GM21528 (cell line): Measurements from ENCODE around the gene GPC4.

Experiments used
- ATAC-seq: cut with Tn5 transposase; IDR thresholded peaks from one replicate; pipeline ENCODE4 v1.9.1; 2021; ENCODE audit warnings: mild to moderate bottlenecking, moderate library complexity; ENCODE audit not compliant: unreplicated experiment, low FRiP score

The GPC4 gene

DNA sequence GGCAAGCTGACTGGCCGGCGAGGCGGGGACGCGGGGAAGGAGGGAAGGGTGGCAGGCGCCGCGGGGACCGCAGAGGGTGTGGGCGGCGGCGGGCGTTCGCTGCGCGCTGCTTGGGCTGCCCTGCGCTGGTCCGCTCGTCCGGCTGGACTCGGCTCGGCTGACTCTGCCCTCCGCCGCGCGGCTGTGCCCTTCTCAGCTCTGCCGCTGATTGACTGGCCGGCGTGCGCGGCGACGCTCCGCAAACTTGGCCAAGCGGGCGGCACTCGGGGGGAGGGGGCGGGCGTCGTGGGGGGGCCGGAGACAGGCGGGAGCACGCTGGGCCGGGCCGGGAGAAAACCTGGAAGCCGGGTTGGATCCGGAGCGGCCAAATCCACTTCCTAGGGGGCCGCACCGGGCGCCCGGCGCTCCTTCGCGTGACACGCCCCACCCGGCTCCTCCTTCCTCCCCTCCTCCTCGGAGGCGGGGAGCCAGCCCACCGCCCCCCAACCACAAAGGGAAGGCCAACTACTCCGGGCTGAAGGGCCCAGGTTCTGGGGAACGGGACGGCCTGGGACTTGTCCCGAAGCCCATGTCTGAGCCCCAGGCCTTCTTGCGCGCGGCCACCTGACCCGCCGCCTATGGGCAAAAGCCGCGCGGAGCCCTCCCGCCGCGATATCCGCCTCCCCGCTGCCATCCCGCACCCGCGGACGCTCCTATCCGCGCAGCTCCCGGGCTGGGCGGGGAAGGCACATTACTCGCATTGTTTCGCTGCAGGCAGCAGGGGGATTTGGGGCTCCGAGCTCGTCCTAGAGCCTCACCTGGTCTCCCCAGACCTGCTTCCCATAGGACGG is at the start of gene GPC4:
Gene GPC4, minus strand, starts transcription at position 214 of the 830 bp plus-strand sequence. CDS start 524 bp downstream, outside the sequence.
- ATAC-seq = no peak

DNA sequence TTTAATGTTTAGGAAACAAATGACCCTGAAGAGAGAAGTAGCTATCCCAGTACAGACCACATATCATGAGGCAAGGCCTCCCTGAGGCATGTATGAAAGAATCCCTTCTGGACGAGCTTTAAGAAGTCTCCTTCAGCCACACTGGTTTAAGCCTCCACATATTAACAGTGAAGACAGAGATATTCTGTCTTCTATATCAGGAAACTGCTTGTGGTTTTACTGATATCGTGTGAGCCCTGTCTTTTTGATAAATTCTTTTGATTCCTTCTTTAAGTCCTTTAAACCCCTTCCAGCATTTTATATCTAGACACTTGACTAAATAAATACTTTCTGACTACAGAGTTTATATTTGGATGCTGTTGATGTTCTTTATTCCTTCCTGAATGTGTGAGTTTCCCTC is 45.9 kb upstream of the GPC4 start:
- ATAC-seq = no peak

DNA sequence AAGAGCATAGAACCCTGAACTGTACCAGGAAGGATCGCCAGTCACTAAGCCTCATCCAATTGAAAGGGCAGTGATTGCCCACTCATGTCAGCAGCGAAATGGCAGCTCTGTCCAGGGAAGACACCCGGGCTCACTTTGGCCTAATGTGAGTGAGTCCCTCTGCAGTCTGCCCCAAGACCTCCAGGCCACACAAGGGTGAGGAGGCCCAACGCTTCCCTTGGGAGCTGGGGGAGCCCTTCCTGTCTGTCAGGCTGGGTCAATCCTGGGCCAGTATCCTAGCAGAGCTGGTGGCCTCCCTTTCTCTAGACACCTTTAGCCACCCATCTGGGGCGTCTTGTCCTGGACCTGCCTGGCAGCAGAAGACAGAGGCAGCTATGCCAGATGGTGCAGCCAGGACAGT is 39.6 kb upstream of the GPC4 start:
- ATAC-seq = no peak

DNA sequence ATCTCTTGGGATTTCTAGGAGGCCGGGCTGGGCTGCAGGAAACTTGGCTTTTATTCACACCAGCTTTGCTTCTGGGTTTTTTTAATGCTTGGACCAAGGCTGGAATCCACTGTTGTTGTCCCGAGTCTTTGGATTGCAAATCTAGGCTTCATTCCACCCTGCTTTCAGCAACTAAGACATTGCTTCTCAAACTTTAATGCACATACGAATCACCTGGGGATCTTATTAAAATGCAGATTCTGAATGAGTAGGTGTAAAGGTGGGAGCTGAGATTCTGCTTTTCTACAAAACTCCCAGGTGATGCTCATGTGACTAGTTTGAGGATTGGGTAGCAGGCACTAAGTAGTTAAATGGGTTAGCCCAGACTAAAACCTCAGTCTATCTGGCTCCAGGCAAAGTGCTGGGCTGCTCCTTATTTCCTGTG is 39.2 kb upstream of the GPC4 start:
- no peak for ATAC-seq

DNA sequence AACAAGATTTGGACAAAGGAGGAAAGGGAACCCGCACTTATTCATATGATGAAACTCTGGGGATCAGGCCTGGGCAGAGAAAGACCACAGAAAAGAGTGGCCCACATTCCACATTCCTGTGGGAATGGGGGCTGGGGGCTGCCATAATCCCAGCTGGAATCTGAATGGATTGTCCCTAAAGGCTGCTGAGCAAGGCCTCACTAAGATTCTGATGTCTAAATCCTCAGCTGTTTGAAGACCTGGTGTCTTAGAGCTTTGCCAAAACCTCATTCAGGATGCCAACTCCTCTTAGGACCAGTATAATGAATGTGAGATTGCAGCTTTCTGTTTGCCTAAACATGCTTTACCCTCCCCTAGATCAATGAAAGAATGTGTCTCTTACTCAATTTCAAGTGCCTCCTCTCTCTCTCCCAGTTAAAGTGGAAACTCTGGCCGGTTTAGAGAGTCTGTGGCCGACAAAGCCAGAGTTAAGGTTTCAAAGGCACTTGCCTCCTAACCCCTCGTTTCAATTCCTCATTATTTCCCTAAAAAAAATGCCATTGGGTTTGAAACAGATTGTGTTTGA is 33.3 kb upstream of the GPC4 start:
- ATAC-seq = no peak

DNA sequence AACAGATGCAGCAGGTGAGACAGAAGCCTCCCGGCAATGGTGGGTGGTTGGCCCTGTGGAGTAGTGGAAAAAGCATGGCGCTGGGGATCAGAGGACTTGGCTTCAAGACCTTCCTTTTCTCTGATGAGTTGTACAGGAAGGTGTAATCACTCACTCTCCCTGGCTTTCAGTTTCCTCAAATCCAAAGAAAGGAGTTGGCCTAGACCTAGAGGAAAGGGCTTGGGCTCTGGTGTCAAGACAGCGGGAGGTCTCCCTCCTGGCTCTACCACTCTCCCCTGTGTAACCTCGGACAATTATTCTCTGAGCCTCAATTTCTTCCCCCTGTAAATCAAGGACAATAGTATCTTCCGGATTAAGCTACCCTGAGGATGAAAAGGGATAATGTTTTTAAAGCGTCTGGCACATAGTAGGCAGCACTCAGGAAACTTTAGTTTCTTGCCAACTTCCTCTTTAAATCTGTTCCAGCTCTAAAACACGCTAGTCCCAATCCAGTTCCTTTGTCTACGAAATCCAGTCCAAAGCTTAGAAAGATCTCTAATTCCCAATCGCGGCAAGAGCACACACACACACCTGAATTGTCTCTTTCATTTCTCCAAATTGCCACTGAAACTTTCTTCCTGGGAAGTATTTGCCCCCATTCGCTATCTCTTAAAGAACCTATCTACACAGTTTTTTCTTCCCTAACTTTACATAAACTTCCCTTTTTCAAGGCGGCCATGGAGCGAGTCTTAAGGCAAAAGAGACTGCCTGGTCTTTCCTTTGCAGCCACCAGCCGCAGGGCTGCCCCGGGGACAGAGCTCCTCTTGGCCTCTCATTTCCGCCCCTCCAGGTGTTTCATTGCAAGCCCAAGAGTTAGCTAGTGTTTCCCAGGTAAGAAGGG is 29.9 kb upstream of the GPC4 start:
- ATAC-seq = no peak

DNA sequence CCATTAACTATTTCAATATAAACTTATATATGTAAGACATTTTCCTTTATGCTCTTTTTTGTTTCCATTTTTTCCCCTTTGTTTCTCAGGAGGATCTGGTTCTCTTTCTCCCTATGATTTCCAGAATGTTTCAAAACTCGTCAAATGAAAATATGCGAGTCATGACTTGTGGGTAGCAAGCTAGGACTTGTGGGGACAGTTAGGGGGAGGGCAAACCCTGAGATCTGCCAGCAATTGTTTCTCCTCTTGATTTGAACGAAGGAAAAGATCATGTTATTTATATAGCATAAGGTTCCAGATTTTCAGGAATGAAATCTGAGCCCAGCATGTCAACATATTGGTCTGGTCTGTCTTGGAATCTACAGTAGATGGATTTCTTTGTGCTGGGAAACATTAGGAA is 28.9 kb upstream of the GPC4 start:
- ATAC-seq = no peak

DNA sequence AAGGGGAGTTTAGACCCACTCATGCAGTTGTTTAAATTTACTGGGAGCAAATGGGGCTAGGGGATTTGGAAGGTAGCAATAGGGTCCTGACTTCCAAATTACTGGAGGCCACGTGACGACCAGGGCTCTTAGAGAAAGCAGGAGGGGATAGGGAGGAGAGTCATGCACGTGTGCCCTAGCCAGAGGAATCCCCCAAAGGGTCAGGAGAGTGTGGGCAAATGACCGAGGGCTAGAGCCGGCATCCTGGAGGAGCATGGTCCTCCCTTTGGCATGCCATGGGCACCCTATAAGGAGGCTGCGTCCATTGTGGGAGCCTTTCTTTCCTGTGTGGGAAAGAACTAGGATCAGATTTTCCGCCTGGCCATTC is 25.5 kb upstream of the GPC4 start:
- no peak for ATAC-seq

DNA sequence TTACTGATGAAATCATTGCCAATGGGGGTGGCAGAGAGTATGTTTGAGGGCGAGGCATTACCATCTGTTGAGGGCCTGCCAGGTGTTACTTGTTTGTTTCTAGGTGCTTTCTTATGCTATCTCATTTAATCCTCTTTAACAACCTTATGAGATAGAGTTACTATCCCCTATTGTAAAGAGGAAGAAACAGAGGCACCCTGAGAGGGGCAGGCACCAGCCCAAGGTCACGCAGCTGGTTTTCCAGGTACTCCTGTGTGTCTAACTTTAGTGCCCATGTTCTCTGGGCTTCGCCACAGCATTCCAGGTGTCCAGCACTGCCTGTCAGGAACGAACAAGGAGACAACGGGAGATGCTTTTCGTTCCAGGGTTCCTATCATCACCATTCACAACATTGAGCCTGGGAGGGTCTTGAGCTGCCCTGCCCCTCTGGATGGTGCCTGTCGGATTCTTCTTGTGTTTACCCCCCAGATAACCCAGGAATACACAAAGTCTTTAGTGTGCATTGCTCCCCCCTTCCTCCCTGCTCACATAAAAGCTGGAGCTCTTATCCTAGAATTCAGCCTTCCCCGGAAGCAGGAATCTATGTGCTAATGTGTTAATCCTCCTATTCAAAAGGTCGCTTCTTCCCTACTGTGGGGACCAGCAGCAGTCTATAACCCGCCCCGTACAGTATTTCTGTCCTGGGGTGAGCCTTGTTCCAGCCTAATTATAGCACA is 24.9 kb upstream of the GPC4 start:
- ATAC-seq = no peak

DNA sequence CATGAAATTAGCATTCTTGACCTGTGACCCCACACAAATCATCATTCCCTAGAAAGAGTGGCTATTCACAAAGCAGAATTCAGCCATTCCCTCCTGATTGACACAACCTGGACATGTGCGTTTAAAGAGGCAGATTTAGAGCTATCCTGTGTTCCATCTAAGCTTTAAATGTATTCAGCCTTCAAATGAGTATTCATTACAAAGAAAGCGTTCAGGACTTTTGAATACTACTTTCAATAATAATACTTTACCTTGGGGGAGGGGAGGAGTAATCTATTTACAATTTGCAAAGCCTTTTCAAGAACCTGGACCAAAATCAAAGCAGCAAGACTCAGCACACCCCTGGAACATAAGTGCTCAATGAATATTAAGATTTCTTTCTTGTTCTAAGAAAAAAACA is 22.5 kb upstream of the GPC4 start:
- ATAC-seq = no peak

DNA sequence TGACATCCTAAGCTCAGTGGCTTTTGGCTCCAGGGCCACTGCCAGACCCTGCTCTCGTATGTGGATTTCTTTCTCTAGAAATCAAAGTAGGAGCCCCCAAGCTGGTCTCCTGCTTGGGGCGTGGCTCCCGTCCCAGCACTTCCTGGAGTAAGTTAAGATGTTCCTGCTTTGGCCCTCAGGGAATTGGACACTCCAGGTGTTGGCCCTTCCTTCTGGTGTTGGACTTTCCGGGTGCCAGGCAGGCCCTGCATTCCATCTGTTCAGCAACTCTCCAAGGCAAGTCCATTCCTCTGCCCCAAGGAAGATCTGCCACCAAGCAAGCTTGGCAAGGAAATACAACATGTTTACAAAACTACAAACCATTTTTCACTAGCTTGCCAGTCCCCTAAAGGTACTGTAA is 22.1 kb upstream of the GPC4 start:
- no peak for ATAC-seq

DNA sequence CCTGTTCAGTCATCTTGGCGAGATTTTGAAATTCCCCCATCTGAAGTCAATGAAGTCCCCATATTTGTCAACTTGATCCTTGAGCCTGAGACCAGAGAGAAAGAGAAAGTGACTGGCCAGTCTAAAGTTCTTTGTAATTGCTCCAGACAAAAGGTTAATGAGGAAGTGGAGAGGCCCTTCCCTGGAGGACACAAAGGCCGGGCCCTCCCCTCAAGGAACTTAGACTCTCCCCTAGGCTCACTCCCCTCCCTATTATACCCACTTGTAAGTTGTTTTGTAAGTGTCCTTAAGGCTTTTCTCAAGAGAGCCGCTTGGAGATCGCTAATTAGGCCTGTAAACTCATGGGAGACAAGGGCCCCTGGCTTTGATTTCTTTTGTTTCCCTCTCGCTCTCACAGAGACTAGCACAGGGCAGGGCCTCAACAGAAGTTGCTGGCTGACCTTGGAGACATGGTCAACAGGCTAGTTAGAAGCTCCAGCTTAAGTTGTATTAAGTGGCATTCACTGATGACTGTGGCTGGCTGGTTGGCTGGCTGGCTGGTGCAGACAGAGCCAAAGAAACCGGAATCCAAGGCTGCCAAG is 20.3 kb upstream of the GPC4 start:
- ATAC-seq = no peak

DNA sequence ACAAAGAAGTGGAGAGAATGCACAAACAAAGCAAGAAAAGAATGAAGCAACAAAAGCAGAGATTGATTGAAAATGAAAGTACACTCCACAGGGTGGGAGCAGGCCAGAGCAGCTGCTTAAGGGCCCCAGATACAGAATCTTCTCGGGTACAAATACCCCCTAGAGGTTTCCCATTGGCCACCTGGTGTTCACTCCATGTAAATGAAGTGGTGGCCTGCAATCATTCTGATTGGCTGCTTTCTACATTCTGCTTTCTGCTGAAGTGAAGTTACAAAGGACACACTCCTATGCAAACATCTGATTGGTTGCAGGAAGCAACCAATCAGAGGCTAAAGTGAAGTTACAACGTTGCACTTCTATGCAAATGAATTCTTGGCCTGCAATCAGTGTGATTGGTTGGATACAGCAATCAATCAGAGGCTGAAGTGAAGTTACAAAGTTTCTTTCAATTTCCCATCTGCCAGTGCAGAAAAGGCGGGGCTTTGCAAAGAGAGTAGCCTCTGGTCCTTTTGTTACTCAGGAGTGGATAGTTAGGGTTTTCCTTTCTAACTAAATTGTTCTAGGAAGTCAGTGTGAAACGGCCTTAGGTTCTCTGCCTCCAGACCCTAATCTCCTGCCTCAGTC is 19.0 kb upstream of the GPC4 start:
- no peak for ATAC-seq

DNA sequence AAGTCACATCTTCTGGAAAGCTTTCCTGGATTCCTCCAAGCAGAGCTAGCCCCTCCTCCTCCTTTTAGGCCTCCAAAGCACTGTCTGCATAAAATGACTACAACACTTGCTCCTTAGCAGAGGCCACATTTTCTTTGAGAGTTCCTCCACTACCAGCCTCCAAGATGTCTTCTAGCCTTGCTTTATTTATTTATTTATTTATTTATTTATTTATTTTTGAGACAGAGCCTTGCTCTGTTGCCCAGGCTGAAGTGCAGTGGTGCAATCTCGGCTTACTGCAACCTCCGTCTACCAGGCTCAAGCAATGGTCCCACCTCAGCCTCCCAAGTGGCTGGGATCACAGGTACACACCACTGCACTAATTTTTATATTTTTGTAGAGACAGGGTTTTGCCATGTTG is 4.6 kb upstream of the GPC4 start:
- ATAC-seq = no peak

DNA sequence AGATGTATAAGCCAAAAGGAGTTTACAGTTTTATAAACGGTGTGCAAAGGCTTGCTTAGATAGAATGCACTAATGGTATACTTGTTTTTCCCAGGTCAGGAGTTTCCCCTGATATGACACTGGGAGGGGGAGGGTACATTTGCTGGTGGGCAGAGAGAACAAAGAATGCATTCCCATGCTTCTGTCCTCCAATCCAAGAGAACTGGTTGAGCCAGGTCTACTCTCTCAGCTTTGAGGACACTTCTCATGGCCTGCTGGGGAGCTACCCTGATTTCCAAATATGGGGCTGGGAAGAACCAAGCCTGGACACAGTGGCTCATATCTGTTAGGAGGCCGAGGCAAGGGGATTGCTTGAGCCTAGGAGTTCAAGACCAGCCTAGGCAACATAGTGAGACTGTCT is 3.3 kb upstream of the GPC4 start:
- no peak for ATAC-seq

DNA sequence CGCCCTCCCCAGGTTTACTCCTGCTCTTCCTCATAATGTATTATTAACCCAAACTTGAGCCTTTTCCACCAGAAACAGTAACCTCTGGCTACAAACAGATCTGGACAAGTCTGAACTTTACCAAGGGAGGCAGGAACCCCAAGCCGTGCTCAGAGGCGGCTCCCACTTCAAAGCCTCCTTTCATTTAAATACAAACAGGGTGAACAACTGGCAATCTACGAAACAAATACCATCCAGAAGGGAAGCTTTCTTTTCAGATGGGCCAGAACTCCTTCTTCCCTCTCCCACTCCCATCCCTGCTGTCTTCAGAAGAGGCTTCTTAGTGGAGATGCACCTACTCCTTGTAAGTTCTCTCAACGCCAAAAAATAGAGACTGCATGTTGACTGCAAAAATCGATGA is 2.1 kb upstream of the GPC4 start:
- ATAC-seq = no peak

DNA sequence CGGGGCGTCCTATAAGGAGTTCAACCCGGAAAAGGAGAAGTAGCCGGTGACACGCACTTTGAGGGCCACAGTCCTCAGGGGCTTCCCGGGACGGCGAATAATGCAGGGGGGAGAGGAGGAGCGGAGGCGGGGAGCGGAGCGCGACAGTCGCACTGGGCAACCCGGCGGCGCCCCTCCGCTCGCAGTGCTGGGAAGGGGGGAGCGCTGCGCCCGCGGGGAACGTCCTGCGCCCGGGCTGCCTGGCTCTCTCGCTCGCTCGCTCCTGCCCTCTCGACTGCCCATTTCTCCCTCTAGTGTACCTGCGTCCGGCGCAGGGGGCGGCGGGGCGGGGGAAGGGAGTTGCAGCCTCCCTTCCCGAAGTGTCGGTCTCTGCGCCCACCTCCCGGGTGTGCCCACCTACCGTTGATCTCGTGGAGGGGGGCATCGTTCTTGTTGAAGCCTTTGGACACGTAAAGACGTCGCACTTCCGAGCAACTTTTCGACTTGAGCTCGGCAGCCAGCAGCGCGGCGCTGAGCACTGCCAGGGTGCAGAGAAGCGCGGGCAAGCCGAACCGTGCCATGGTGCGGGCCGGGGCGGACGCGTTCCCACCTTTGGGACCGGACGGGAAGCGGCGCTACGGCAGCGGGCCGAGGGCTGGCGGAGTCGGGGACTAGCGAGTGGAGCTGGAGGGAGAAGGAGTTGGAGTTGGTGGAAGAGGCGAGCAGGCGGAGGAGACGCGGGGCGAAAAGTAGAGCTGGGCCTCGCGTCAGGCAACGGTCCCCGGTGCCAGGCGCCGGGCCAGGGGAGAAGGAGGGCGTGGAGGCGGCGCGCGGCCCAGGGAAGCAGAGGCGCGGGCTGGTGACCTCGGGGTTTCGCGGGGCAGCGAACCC is 648 bp downstream of the GPC4 start:
- no peak for ATAC-seq

DNA sequence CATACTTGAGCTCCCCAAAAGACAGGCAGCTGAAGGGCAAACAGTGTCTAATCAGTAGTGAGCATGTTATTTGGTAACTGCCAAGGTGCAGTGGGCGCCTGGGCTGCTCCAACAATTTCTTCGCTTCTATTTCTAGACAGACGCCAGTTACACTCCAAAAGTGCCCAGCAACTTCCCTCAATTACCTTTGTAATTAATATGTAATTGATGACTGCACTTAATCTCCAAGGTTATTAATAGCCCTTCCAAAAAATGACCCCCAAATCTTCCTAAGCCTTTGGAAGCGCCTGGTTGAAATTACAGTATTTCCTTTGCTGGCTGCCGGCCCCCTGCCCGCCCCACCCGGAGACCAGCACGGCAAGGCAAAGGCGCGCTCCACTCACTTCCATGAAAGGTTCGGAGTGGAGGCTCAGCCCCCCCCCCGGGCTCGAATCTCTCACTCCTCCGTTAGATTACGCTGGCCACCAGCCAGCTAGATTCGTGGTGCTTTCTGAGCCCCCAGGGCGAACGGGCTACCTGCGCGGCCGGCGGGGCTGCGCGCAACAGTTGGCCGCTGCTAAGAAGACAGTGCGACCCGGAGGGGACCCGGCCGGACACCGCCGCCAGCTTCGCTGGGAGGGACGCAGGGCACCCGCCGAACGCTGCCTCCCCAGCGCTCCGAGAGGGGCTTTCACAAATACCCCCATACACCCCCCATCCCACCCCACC is 1.9 kb downstream of the GPC4 start:
- ATAC-seq = no peak
